Upper lobe of right lung (tissue), 1 donor: Measurements from ENCODE around the gene KCNC1. TPM values are rescaled to one million over a fixed set of nuclear protein-coding genes. Genes with fewer than 3 reads are reported as not detected.
A peak's percentile ranks its signal among the peaks of the same experiment; 100 is the strongest.

Experiments used
- ATAC-seq: fragments of 200-7000 bp; cut with Tn5 transposase; one replicate; pipeline ENCODE4 v1.9.1; 2020; ENCODE audit warnings: mild to moderate bottlenecking, moderate library complexity
- DNase-seq: peaks from one replicate; pipeline ENCODE4 v3.0.0-alpha.2; 2020
- H3K27ac ChIP-seq: fragments of 200-600 bp; one replicate; pipeline ENCODE4 v1.8.0; 2022
- H3K27me3 ChIP-seq: fragments of 200-600 bp; one replicate; pipeline ENCODE4 v1.8.0; 2022; ENCODE audit warnings: mild to moderate bottlenecking
- H3K36me3 ChIP-seq: fragments of 200-600 bp; one replicate; pipeline ENCODE4 v1.8.0; 2022
- H3K4me1 ChIP-seq: fragments of 200-600 bp; one replicate; pipeline ENCODE4 v1.8.0; 2022
- H3K4me3 ChIP-seq: fragments of 200-600 bp; one replicate; pipeline ENCODE4 v1.8.0; 2022; ENCODE audit warnings: mild to moderate bottlenecking
- H3K9me3 ChIP-seq: fragments of 200-600 bp; one replicate; pipeline ENCODE4 v1.8.0; 2022
- CTCF ChIP-seq: fragments of 200-600 bp; IDR thresholded peaks from one replicate; pipeline ENCODE4 v1.8.0; 2022; ENCODE audit warnings: antibody characterized with exemption
- intact Hi-C: fragments of 100-400 bp; cut with DNase I; formaldehyde crosslinking; loops from one replicate; pipeline ENCODE4 v1.11.0; 2022
- total RNA-seq: library from RNA; stranded (reverse); fragmentation: NEBNext Ultra II Directional; extraction: Animal tissue kit (Norgen Biotek cat#: 25700); gene quantifications from one replicate; pipeline ENCODE4 v1.2.1, GENCODE V29; 2021
- donor health status: DM: no; HTN: yes; CAD: no; lungs with severe emphysema.

KCNC1 gene
- total RNA-seq, 1 donor from 2014 or later, result not detected

GRCh38 chr11:17771415-17771814 is 36.8 kb downstream of the KCNC1 start:
- Histone ChIP-seq H3K9me3 (no peaks in the 10 kb centered on the region), H3K36me3 (no peaks in the 10 kb centered on the region), H3K4me1 (no peaks in the 10 kb centered on the region), H3K27ac (no peak overlapping the region), H3K27me3 (no peaks in the 10 kb centered on the region), H3K4me3 (no peak overlapping the region)
- TF ChIP-seq CTCF, result no peak
- ATAC-seq, result no peak
- intact Hi-C loops, result no loop called here
- DNase-seq, result peak; percentile 46

- no peaks in the 10 kb centered on the region for H3K4me1 ChIP-seq
- no peaks in the 10 kb centered on the region for H3K9me3 ChIP-seq
- no peak for TF ChIP-seq CTCF
- no peak for DNase-seq
- no peaks in the 10 kb centered on the region for H3K27me3 ChIP-seq
- no peak overlapping the region for H3K27ac ChIP-seq
- ATAC-seq, result no peak
- no peak overlapping the region for H3K4me3 ChIP-seq
- H3K36me3 ChIP-seq, result no peaks in the 10 kb centered on the region
- intact Hi-C loops, result no loop called here
These were observed 37.3 kb downstream of the KCNC1 start for GRCh38 chr11:17771841-17772401.

- H3K27me3 ChIP-seq, result no peaks in the 10 kb centered on the region
- no peak overlapping the region for H3K4me3 ChIP-seq
- no peaks in the 10 kb centered on the region for H3K36me3 ChIP-seq
- H3K4me1 ChIP-seq, result no peaks in the 10 kb centered on the region
- no peaks in the 10 kb centered on the region for H3K9me3 ChIP-seq
- TF ChIP-seq CTCF, result no peak
- H3K27ac ChIP-seq, result no peak overlapping the region
- ATAC-seq (no peak), DNase-seq (peak; percentile 58)
- intact Hi-C loops, result no loop called here
These were observed 38.4 kb downstream of the KCNC1 start for GRCh38 chr11:17772704-17773600.

GRCh38 chr11:17773674-17774073 is 39.1 kb downstream of the KCNC1 start:
- TF ChIP-seq CTCF, result no peak
- no peak for ATAC-seq
- no peaks in the 10 kb centered on the region for H3K27me3 ChIP-seq
- H3K36me3 ChIP-seq, result no peaks in the 10 kb centered on the region
- intact Hi-C loops, result no loop called here
- no peaks in the 10 kb centered on the region for H3K9me3 ChIP-seq
- no peaks in the 10 kb centered on the region for H3K4me1 ChIP-seq
- H3K4me3 ChIP-seq, result no peak overlapping the region
- no peak overlapping the region for H3K27ac ChIP-seq
- no peak for DNase-seq

GRCh38 chr11:17774232-17775034 is 39.9 kb downstream of the KCNC1 start:
- TF ChIP-seq CTCF, result no peak
- intact Hi-C loops, result no loop called here
- ATAC-seq (no peak), DNase-seq (peak; percentile 56)
- Histone ChIP-seq H3K27me3 (no peaks in the 10 kb centered on the region), H3K27ac (no peak overlapping the region), H3K4me1 (no peaks in the 10 kb centered on the region), H3K4me3 (no peak overlapping the region), H3K36me3 (no peaks in the 10 kb centered on the region), H3K9me3 (no peaks in the 10 kb centered on the region)
